HepG2 (cell line): ENCODE results near the gene ADCY10. TPM values are rescaled to one million over a fixed set of nuclear protein-coding genes. Genes with fewer than 3 reads are reported as not detected.
A peak's percentile ranks its signal among the peaks of the same experiment; 100 is the strongest.

Experiments
- FOSL2 ChIP-seq: sonication (generic); formaldehyde crosslinking; IDR thresholded peaks from 2 replicates; pipeline ENCODE4 v1.4.0; 2020; ENCODE audit warnings: missing genetic modification reagents
- HNF1B ChIP-seq: sonication (generic); formaldehyde crosslinking; IDR thresholded peaks from 2 replicates; pipeline ENCODE4 v1.5.1; 2020; ENCODE audit warnings: mild to moderate bottlenecking, moderate library complexity, missing genetic modification reagents
- KAT7 ChIP-seq: IDR thresholded peaks from 2 replicates; pipeline ENCODE4 v1.6.1; 2018; ENCODE audit warnings: borderline replicate concordance, missing compliant biosample characterization
- NRL ChIP-seq: sonication (generic); formaldehyde crosslinking; IDR thresholded peaks from 2 replicates; pipeline ENCODE4 v1.5.0; 2020; ENCODE audit warnings: missing genetic modification reagents, mild to moderate bottlenecking, moderate library complexity, borderline replicate concordance
- PAXIP1 ChIP-seq: sonication (generic); formaldehyde crosslinking; conservative IDR thresholded peaks from 2 replicates; pipeline ENCODE4 v1.4.0; 2020; ENCODE audit warnings: mild to moderate bottlenecking, missing genetic modification reagents, moderate library complexity
- RERE ChIP-seq: IDR thresholded peaks from 2 replicates; pipeline ENCODE4 v1.6.1; 2016; ENCODE audit warnings: low read depth, missing genetic modification reagents, missing compliant biosample characterization
- SAP130 ChIP-seq: IDR thresholded peaks from 2 replicates; pipeline ENCODE4 v1.6.1; 2016; ENCODE audit warnings: low read depth
- TBX2 ChIP-seq: sonication (generic); formaldehyde crosslinking; IDR thresholded peaks from 2 replicates; pipeline ENCODE4 v1.5.0; 2020; ENCODE audit warnings: missing genetic modification reagents, mild to moderate bottlenecking, borderline replicate concordance
- TFDP1 ChIP-seq: IDR thresholded peaks from 2 replicates; pipeline ENCODE4 v1.6.1; 2016; ENCODE audit warnings: missing compliant biosample characterization, missing genetic modification reagents, borderline replicate concordance
- TFDP2 ChIP-seq: sonication (generic); formaldehyde crosslinking; IDR thresholded peaks from 2 replicates; pipeline ENCODE4 v1.4.0; 2020; ENCODE audit warnings: missing genetic modification reagents
- ZIK1 ChIP-seq: sonication (generic); formaldehyde crosslinking; IDR thresholded peaks from 2 replicates; pipeline ENCODE4 v1.5.0; 2020; ENCODE audit warnings: mild to moderate bottlenecking, low read depth, missing genetic modification reagents, borderline replicate concordance
- ZNF383 ChIP-seq: sonication (generic); formaldehyde crosslinking; IDR thresholded peaks from 2 replicates; pipeline ENCODE4 v1.4.0; 2020; ENCODE audit warnings: missing genetic modification reagents, mild to moderate bottlenecking, borderline replicate concordance
- ZNF549 ChIP-seq: sonication (generic); formaldehyde crosslinking; IDR thresholded peaks from 2 replicates; pipeline ENCODE4 v1.5.0; 2020; ENCODE audit warnings: missing genetic modification reagents
- ZNF614 ChIP-seq: IDR thresholded peaks from 2 replicates; pipeline ENCODE4 v1.6.1; 2018; ENCODE audit warnings: missing biosample characterization, missing genetic modification reagents, inconsistent platforms, borderline replicate concordance
- ZSCAN25 ChIP-seq: sonication (generic); formaldehyde crosslinking; IDR thresholded peaks from 2 replicates; pipeline ENCODE4 v1.8.0; 2022; ENCODE audit warnings: mild to moderate bottlenecking, missing genetic modification reagents
- polyA plus RNA-seq, 8 experiments: library from polyadenylated mRNA; depleted of rRNA in 3 of 8; stranded (reverse) in 7 of 8; unstranded in 1 of 8; fragments of >200 nt; fragmentation: Illumina TruSeq in 4 of 8; extraction: Trizol in 4 of 8; gene quantifications; 2 replicates each; pipeline versions ENCODE4 v1.2.1 to v1.2.3, GENCODE V29; 2011 to 2016; ENCODE audit warnings: low read depth in 4 of 8, missing spikeins in 1 of 8, mixed read lengths in 1 of 8; ENCODE audit not compliant: insufficient read depth in 1 of 8
- total RNA-seq, 5 experiments: library from RNA; depleted of rRNA; stranded (reverse); fragments of >200 nt; fragmentation: Illumina TruSeq; extraction: Trizol; gene quantifications; 2 replicates each; pipeline ENCODE4 v1.2.3, GENCODE V29; 2016; ENCODE audit warnings: low read depth in 1 of 5

ADCY10 gene
- total and polyA plus RNA-seq, 2 of the 13 experiments (the other 11 are each of a cell fraction or from before 2014, with no cell fraction given), result 0.02 to 0.03 TPM

GRCh38 chr1:167916766-167917511 lies 3.0 kb upstream of the ADCY10 start (continued):
- TF ChIP-seq PAXIP1 (CRISPR knock-in tag), result peak; percentile 85
- no peak for TF ChIP-seq ZIK1
- TF ChIP-seq RERE, result no peak
- no peak for TF ChIP-seq ZNF383 (CRISPR knock-in tag)
- TF ChIP-seq NRL (CRISPR knock-in tag), result no peak
- peak; percentile 80 for TF ChIP-seq ZNF614 (CRISPR knock-in tag)
- 0 out of 2 replicates have a peak, but pooled peaks have one; percentile 41 for TF ChIP-seq KAT7
- no peak for TF ChIP-seq ZSCAN25 (CRISPR knock-in tag)
- 0 out of 2 replicates have a peak, but pooled peaks have one; percentile 27 for TF ChIP-seq TFDP2
- 0 out of 2 replicates have a peak, but pooled peaks have one; percentile 42 for TF ChIP-seq TBX2 (CRISPR knock-in tag)
- no peak for TF ChIP-seq ZNF549
- TF ChIP-seq FOSL2 (CRISPR knock-in tag), result peak; percentile 24; the same call in 1 of the 2 replicates
- peak; percentile 75 for TF ChIP-seq SAP130 (CRISPR knock-in tag)
- peak; percentile 85 for TF ChIP-seq HNF1B (CRISPR knock-in tag)
- no peak for TF ChIP-seq TFDP1 (CRISPR knock-in tag)
